HCT116 (cell line): Measurements from ENCODE around the gene CES5A. TPM values are rescaled to one million over a fixed set of nuclear protein-coding genes. Genes with fewer than 3 reads are reported as not detected.
"Not testable (repeated sequence)": the region's sequence is repeated elsewhere in the genome, so short reads cannot be mapped to it uniquely, and the experiment has no call there.

Source experiments
- ATAC-seq: fragments of 200-7000 bp; cut with Tn5 transposase; 2 replicates; pipeline ENCODE4 v1.9.1; 2020; ENCODE audit warnings: mild to moderate bottlenecking, moderate library complexity
- BruUV-seq: library from RNA; stranded (reverse); fragments of 400-500 nt; replicated peaks from 2 replicates; lab custom pipeline; 2021; lab: Mats Ljungman, UMichigan
- CTCF ChIA-PET: fragments of 300-600 bp; sonication (Branson Sonifier 250); formaldehyde crosslinking; loops from one replicate; lab custom pipeline; 2021; ENCODE audit warnings: antibody characterized with exemption; lab: Charles Lee
- POLR2A ChIA-PET: fragments of 300-600, 350-600 bp; sonication (Branson Sonifier 250); formaldehyde crosslinking; loops from one replicate; lab custom pipeline; 2021; ENCODE audit warnings: antibody characterized with exemption; lab: Charles Lee
- RAD21 ChIA-PET, 2 experiments: fragments of 300-600 bp; sonication (Branson Sonifier 250); formaldehyde crosslinking; loops; one replicate each; lab custom pipeline; 2023; ENCODE audit warnings: low total read pairs in 2 of 2; ENCODE audit not compliant: uncharacterized antibody in 2 of 2, unreplicated experiment in 2 of 2, low non-redundant PET in 1 of 2; lab: Charles Lee
- DNase-seq: peaks from one replicate; pipeline ENCODE4 v3.0.0-alpha.2; 2010; ENCODE audit warnings: low read depth, low spot score
- H2AFZ ChIP-seq: fragments of 200-600 bp; shearing (Covaris generic), sonication (generic); 2 replicates; pipeline ENCODE4 v1.6.1; 2017; ENCODE audit warnings: low read depth, mixed run types, mixed read lengths, antibody characterized with exemption, low read length; ENCODE audit not compliant: poor library complexity, severe bottlenecking
- H3K27ac ChIP-seq: 2 replicates; pipeline ENCODE4 v1.5.1; 2012; ENCODE audit warnings: low read depth, low read length
- H3K27me3 ChIP-seq: fragments of 200-600 bp; sonication (generic); 2 replicates; pipeline ENCODE4 v1.6.1; 2016; ENCODE audit warnings: mixed run types, low read length, mixed read lengths; ENCODE audit not compliant: insufficient read depth
- H3K36me3 ChIP-seq, 2 experiments: fragments of 200-500 bp in 1 of 2; fragments of 200-600 bp in 1 of 2; sonication (Bioruptor generic) in 1 of 2; sonication (generic) in 1 of 2; 2 replicates each; pipeline versions ENCODE4 v1.5.1 to v1.6.1; 2014 to 2016; ENCODE audit warnings: low read length in 2 of 2, inconsistent platforms in 1 of 2, mixed read lengths in 1 of 2, mixed run types in 1 of 2; ENCODE audit not compliant: insufficient read depth in 2 of 2, control insufficient read depth in 1 of 2
- H3K4me1 ChIP-seq, 2 experiments: fragments of 200-600 bp in 1 of 2; sonication (generic) in 1 of 2; 2 replicates each; pipeline versions ENCODE4 v1.5.1 to v1.6.1; 2012 to 2017; ENCODE audit warnings: low read length in 2 of 2, inconsistent platforms in 1 of 2, mild to moderate bottlenecking in 1 of 2, mixed read lengths in 1 of 2, mixed run types in 1 of 2, moderate library complexity in 1 of 2; ENCODE audit not compliant: insufficient read depth in 2 of 2, control insufficient read depth in 1 of 2
- H3K4me2 ChIP-seq: fragments of 200-600 bp; sonication (generic); 2 replicates; pipeline ENCODE4 v1.6.1; 2017; ENCODE audit warnings: mixed run types, low read length, mixed read lengths
- H3K4me3 ChIP-seq, 2 experiments: fragments of 200-600 bp in 1 of 2; sonication (generic) in 1 of 2; replicated peaks in 1 of 2; 2 replicates each; pipeline ENCODE4 v1.5.1; 2011 to 2016; ENCODE audit warnings: low read length in 2 of 2, control low read depth in 1 of 2, low read depth in 1 of 2, mild to moderate bottlenecking in 1 of 2, mixed read lengths in 1 of 2, mixed run types in 1 of 2
- H3K79me2 ChIP-seq: fragments of 200-600 bp; sonication (generic); 2 replicates; pipeline ENCODE4 v1.6.1; 2017; ENCODE audit warnings: mild to moderate bottlenecking, mixed run types, low read length, moderate library complexity, mixed read lengths; ENCODE audit not compliant: insufficient read depth
- H3K9ac ChIP-seq: fragments of 200-600 bp; sonication (generic); 2 replicates; pipeline ENCODE4 v1.6.1; 2016; ENCODE audit warnings: low read length, mixed read lengths
- H3K9me2 ChIP-seq: fragments of 200-600 bp; sonication (generic), shearing (Covaris generic); 2 replicates; pipeline ENCODE4 v1.6.1; 2017; ENCODE audit warnings: mixed run types, mild to moderate bottlenecking, moderate library complexity; ENCODE audit not compliant: insufficient read depth
- H3K9me3 ChIP-seq, 2 experiments: fragments of 200-500 bp in 1 of 2; fragments of 200-600 bp in 1 of 2; sonication (Bioruptor generic) in 1 of 2; sonication (generic) in 1 of 2; 2 replicates each; pipeline ENCODE4 v1.6.1; 2014 to 2017; ENCODE audit warnings: low read length in 2 of 2, mixed read lengths in 2 of 2, inconsistent platforms in 1 of 2, low read depth in 1 of 2, mild to moderate bottlenecking in 1 of 2, mixed run types in 1 of 2, moderate library complexity in 1 of 2; ENCODE audit not compliant: control insufficient read depth in 1 of 2, insufficient read depth in 1 of 2
- H4K20me1 ChIP-seq: fragments of 200-600 bp; sonication (generic), shearing (Covaris generic); 2 replicates; pipeline ENCODE4 v1.6.1; 2017; ENCODE audit warnings: mixed run types, mild to moderate bottlenecking, moderate library complexity; ENCODE audit not compliant: insufficient read depth
- CBX3 ChIP-seq: IDR thresholded peaks from 2 replicates; pipeline ENCODE4 v1.6.1; 2012; ENCODE audit warnings: low read depth
- CEBPB ChIP-seq: IDR thresholded peaks from 2 replicates; pipeline ENCODE4 v1.6.1; 2012; ENCODE audit warnings: low read depth
- EGR1 ChIP-seq: IDR thresholded peaks from 2 replicates; pipeline ENCODE4 v1.6.1; 2012; ENCODE audit warnings: low read depth
- ELF1 ChIP-seq: IDR thresholded peaks from 2 replicates; pipeline ENCODE4 v1.6.1; 2012; ENCODE audit warnings: low read depth, borderline replicate concordance
- EZH2phosphoT487 ChIP-seq: fragments of 200-600 bp; IDR thresholded peaks from 2 replicates; pipeline ENCODE4 v1.6.1; 2018; ENCODE audit warnings: antibody characterized with exemption, borderline replicate concordance
- POLR2A ChIP-seq: IDR thresholded peaks from 2 replicates; pipeline ENCODE4 v1.7.0; 2011; ENCODE audit warnings: borderline replicate concordance; ENCODE audit not compliant: insufficient read depth, insufficient read length; ENCODE audit errors: extremely low read depth
- RAD21 ChIP-seq: IDR thresholded peaks from 2 replicates; pipeline ENCODE4 v1.6.1; 2012; ENCODE audit warnings: low read depth, mild to moderate bottlenecking
- SIN3A ChIP-seq: IDR thresholded peaks from 2 replicates; pipeline ENCODE4 v1.6.1; 2012; ENCODE audit warnings: low read depth
- SP1 ChIP-seq: IDR thresholded peaks from 2 replicates; pipeline ENCODE4 v1.6.1; 2012; ENCODE audit warnings: low read depth
- SRF ChIP-seq: IDR thresholded peaks from 2 replicates; pipeline ENCODE4 v1.6.1; 2012; ENCODE audit warnings: low read depth
- TCF7L2 ChIP-seq: IDR thresholded peaks from 2 replicates; pipeline ENCODE4 v1.7.0; 2011; ENCODE audit warnings: borderline replicate concordance, inconsistent platforms; ENCODE audit not compliant: insufficient read depth, insufficient read length; ENCODE audit errors: extremely low read depth
- ZFX ChIP-seq: fragments of 450-650 bp; IDR thresholded peaks from 2 replicates; pipeline ENCODE4 v1.6.1; 2017
- ZNF274 ChIP-seq: fragments of 200-500 bp; sonication (Bioruptor generic); IDR thresholded peaks from 2 replicates; pipeline ENCODE4 v1.6.1; 2014; ENCODE audit warnings: mild to moderate bottlenecking, low read depth, low read length, inconsistent platforms
- intact Hi-C: fragments of 100-400 bp; cut with micrococcal nuclease; formaldehyde crosslinking; loops from 2 replicates; pipeline ENCODE4 v1.10.0; 2022
- total RNA-seq: library from RNA; stranded (reverse); gene quantifications from one replicate; pipeline ENCODE4 v1.2.1, GENCODE V29; 2021; ENCODE audit not compliant: unreplicated experiment
- TF ChIP-seq, protein P1 (sequence below): IDR thresholded peaks from 2 replicates; pipeline ENCODE4 v1.6.1; 2011; ENCODE audit warnings: mild to moderate bottlenecking, low read length, moderate library complexity; ENCODE audit not compliant: insufficient replicate concordance; ENCODE audit errors: extremely low read depth
- TF ChIP-seq, protein P2 (sequence below): IDR thresholded peaks from 2 replicates; pipeline ENCODE4 v1.6.1; 2012
- TF ChIP-seq, protein P3 (sequence below): IDR thresholded peaks from 2 replicates; pipeline ENCODE4 v1.6.1; 2012; ENCODE audit warnings: low read depth

Gene CES5A
- total RNA-seq, 1 experiment from 2014 or later, result not detected

DNA sequence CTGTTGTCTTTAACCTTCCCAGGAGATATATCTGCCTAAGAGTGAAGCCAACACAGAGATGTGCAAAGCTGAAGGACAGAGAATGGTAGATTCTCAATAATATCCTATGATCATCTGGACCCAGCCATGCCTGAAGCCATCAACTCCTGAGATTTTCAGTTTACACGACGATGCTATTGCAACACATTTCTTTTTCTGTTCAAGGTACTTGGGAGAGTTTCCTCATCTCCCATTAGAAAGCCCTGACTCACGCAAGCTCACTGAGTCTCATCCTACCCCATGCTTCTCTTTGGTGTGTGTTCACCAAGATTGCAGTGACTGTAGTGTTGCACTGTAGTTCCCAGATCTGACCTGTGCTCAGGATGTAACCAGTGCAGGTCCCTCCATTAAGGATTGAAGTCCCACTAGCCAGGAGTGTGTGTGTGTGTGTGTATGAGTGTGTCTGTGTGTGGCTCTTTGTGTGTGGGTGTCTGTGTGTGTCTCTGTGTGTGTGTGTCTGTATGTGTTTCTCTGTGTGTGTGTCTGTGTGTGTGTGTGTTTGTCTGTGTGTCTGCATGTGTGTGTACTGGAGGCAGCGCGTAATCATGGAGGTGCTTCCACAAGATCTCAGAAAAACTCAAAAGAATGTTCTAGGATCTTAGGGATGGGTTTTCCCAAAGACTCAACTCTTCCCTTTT lies 57.8 kb downstream of the CES5A start:
- Histone ChIP-seq H4K20me1 (no peaks in the 10 kb centered on the region), H3K4me3 (no peak overlapping the region), H3K36me3 (no peaks in the 10 kb centered on the region), H3K79me2 (no peaks in the 10 kb centered on the region), H3K9ac (no peak overlapping the region), H3K27ac (no peak overlapping the region), H2AFZ (no peak overlapping the region), H3K4me2 (no peak overlapping the region), H3K9me2 (no peaks in the 10 kb centered on the region), H3K9me3 (no peaks in the 10 kb centered on the region), H3K27me3 (peaks cover 51% of the 10 kb centered on the region), H3K4me1 (no peaks in the 10 kb centered on the region)
- POLR2A ChIA-PET, result no interaction called here
- RAD21 ChIA-PET, result no interaction called here
- TF ChIP-seq ZNF274, result no peak
- TF ChIP-seq POLR2A, result no peak
- no peak for TF ChIP-seq SIN3A
- no peak for TF ChIP-seq TCF7L2
- TF ChIP-seq ELF1, result no peak
- TF ChIP-seq, protein P1, sequence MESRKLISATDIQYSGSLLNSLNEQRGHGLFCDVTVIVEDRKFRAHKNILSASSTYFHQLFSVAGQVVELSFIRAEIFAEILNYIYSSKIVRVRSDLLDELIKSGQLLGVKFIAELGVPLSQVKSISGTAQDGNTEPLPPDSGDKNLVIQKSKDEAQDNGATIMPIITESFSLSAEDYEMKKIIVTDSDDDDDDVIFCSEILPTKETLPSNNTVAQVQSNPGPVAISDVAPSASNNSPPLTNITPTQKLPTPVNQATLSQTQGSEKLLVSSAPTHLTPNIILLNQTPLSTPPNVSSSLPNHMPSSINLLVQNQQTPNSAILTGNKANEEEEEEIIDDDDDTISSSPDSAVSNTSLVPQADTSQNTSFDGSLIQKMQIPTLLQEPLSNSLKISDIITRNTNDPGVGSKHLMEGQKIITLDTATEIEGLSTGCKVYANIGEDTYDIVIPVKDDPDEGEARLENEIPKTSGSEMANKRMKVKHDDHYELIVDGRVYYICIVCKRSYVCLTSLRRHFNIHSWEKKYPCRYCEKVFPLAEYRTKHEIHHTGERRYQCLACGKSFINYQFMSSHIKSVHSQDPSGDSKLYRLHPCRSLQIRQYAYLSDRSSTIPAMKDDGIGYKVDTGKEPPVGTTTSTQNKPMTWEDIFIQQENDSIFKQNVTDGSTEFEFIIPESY, result no peak
- TF ChIP-seq, protein P2, sequence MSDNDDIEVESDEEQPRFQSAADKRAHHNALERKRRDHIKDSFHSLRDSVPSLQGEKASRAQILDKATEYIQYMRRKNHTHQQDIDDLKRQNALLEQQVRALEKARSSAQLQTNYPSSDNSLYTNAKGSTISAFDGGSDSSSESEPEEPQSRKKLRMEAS, result no peak
- TF ChIP-seq SP1, result no peak
- no peak for TF ChIP-seq CBX3
- no peak for TF ChIP-seq EZH2phosphoT487
- TF ChIP-seq ZFX, result no peak
- TF ChIP-seq CEBPB, result no peak
- no peak for TF ChIP-seq EGR1
- no peak for TF ChIP-seq SRF
- no peak for TF ChIP-seq RAD21
- TF ChIP-seq, protein P3, sequence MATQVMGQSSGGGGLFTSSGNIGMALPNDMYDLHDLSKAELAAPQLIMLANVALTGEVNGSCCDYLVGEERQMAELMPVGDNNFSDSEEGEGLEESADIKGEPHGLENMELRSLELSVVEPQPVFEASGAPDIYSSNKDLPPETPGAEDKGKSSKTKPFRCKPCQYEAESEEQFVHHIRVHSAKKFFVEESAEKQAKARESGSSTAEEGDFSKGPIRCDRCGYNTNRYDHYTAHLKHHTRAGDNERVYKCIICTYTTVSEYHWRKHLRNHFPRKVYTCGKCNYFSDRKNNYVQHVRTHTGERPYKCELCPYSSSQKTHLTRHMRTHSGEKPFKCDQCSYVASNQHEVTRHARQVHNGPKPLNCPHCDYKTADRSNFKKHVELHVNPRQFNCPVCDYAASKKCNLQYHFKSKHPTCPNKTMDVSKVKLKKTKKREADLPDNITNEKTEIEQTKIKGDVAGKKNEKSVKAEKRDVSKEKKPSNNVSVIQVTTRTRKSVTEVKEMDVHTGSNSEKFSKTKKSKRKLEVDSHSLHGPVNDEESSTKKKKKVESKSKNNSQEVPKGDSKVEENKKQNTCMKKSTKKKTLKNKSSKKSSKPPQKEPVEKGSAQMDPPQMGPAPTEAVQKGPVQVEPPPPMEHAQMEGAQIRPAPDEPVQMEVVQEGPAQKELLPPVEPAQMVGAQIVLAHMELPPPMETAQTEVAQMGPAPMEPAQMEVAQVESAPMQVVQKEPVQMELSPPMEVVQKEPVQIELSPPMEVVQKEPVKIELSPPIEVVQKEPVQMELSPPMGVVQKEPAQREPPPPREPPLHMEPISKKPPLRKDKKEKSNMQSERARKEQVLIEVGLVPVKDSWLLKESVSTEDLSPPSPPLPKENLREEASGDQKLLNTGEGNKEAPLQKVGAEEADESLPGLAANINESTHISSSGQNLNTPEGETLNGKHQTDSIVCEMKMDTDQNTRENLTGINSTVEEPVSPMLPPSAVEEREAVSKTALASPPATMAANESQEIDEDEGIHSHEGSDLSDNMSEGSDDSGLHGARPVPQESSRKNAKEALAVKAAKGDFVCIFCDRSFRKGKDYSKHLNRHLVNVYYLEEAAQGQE, result no peak
- CTCF ChIA-PET, result no interaction called here
- ATAC-seq (no peak), DNase-seq (no peak)
- intact Hi-C loops, result no loop called here
- no TSS peak for BruUV-seq

DNA sequence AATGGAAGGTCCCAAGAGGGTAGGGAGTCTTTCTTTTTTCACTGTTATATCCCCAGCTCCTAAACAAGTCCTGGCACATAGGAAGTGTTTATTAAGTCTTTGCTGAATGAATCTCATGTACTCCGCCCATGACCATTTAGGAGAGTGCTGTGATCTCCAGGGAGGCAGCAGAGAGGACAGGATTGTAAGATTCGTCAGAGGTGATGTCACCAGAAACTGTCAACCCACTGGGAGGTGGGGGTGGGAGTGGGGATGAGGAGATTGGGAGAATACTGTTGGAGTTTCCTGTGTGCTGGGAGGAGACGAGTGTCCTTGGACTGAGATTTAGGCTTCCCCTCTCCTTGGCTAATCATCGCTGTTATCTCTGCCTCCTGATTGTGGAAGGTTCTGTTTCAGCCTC lies 59.0 kb downstream of the CES5A start:
- POLR2A ChIA-PET, CTCF ChIA-PET, H3K9me3 ChIP-seq, H4K20me1 ChIP-seq, H3K27ac ChIP-seq, H2AFZ ChIP-seq, H3K4me3 ChIP-seq, H3K36me3 ChIP-seq, BruUV-seq, H3K4me2 ChIP-seq, RAD21 ChIA-PET, DNase-seq, H3K4me1 ChIP-seq, intact Hi-C loops, H3K9me2 ChIP-seq, ATAC-seq, H3K9ac ChIP-seq, H3K79me2 ChIP-seq: not testable (repeated sequence)
- peaks cover 62% of the 10 kb centered on the region for H3K27me3 ChIP-seq
